MM.1S (cell line): ENCODE results near the gene FOSL1.

Experiments used
- DNase-seq: peaks from one replicate; pipeline ENCODE4 v3.0.0-alpha.2; 2015
- H2AFZ ChIP-seq: fragments of 300-600 bp; sonication (generic); 2 replicates; pipeline ENCODE4 v1.6.0; 2016; ENCODE audit warnings: antibody characterized with exemption, low read length
- H3F3A ChIP-seq: fragments of 300-600 bp; sonication (generic); 2 replicates; pipeline ENCODE4 v1.6.1; 2016; ENCODE audit warnings: mild to moderate bottlenecking, antibody characterized with exemption, low read length, moderate library complexity, mixed read lengths; ENCODE audit not compliant: insufficient read depth
- H3K27ac ChIP-seq: fragments of 300-600 bp; sonication (generic); 2 replicates; pipeline ENCODE4 v1.5.1; 2016; ENCODE audit warnings: mild to moderate bottlenecking, low read length
- H3K27me3 ChIP-seq: fragments of 300-600 bp; sonication (generic); replicated peaks from 2 replicates; pipeline ENCODE4 v1.6.0; 2016; ENCODE audit warnings: low read length; ENCODE audit not compliant: insufficient read depth
- H3K36me3 ChIP-seq: fragments of 300-600 bp; sonication (generic); replicated peaks from 2 replicates; pipeline ENCODE4 v1.6.1; 2016; ENCODE audit warnings: mild to moderate bottlenecking, low read length, mixed read lengths; ENCODE audit not compliant: insufficient read depth
- H3K4me1 ChIP-seq: fragments of 300-600 bp; sonication (generic); 2 replicates; pipeline ENCODE4 v1.6.1; 2016; ENCODE audit warnings: low read length, mixed read lengths
- H3K4me2 ChIP-seq: fragments of 300-600 bp; sonication (generic); 2 replicates; pipeline ENCODE4 v1.6.0; 2016; ENCODE audit warnings: low read depth, low read length
- H3K4me3 ChIP-seq: fragments of 300-600 bp; sonication (generic); 2 replicates; pipeline ENCODE4 v1.5.1; 2016; ENCODE audit warnings: low read length, mixed read lengths
- H3K79me2 ChIP-seq: fragments of 300-600 bp; sonication (generic); 2 replicates; pipeline ENCODE4 v1.6.1; 2016; ENCODE audit warnings: mixed run types, low read length, mixed read lengths
- H3K9ac ChIP-seq: fragments of 300-600 bp; sonication (generic); 2 replicates; pipeline ENCODE4 v1.6.1; 2016; ENCODE audit warnings: low read length, mixed read lengths
- H3K9me2 ChIP-seq: fragments of 300-600 bp; sonication (generic); replicated peaks from 2 replicates; pipeline ENCODE4 v1.6.1; 2016; ENCODE audit warnings: mild to moderate bottlenecking, low read length, mixed read lengths; ENCODE audit not compliant: insufficient read depth
- H3K9me3 ChIP-seq: fragments of 300-600 bp; sonication (generic); replicated peaks from 2 replicates; pipeline ENCODE4 v1.6.1; 2016; ENCODE audit warnings: mild to moderate bottlenecking, low read length, mixed read lengths; ENCODE audit not compliant: insufficient read depth
- H4K20me1 ChIP-seq: fragments of 300-600 bp; sonication (generic); 2 replicates; pipeline ENCODE4 v1.6.1; 2016; ENCODE audit warnings: mild to moderate bottlenecking, low read length, moderate library complexity, mixed read lengths; ENCODE audit not compliant: insufficient read depth
- CTCF ChIP-seq: fragments of 300-600 bp; sonication (generic); IDR thresholded peaks from 2 replicates; pipeline ENCODE4 v1.5.1; 2016; ENCODE audit warnings: antibody characterized with exemption, low read length, mixed read lengths
- EZH2 ChIP-seq: fragments of 300-600 bp; sonication (generic); optimal IDR thresholded peaks from 2 replicates; pipeline ENCODE3; 2017; ENCODE audit warnings: low read depth, mild to moderate bottlenecking, antibody characterized with exemption, low read length, mixed read lengths
- EZH2phosphoT487 ChIP-seq: fragments of 300-600 bp; sonication (generic); IDR thresholded peaks from 2 replicates; pipeline ENCODE4 v1.6.1; 2018; ENCODE audit warnings: antibody characterized with exemption, low read length

FOSL1 gene

GRCh38 chr11:65900125-65900898 is at the start of gene FOSL1:
Gene FOSL1, minus strand, starts transcription at chr11:65900388. Its CDS starts 49 bp downstream, at chr11:65900339.
- H3K36me3 ChIP-seq, result no peaks in the 10 kb centered on the region
- H3K4me3 ChIP-seq, result peak within 1 kb of the TSS; percentile 59
- peak; percentile 90 for DNase-seq
- H3K27ac ChIP-seq, result no peak within 1 kb of the TSS
- no peaks in the 10 kb centered on the region for H4K20me1 ChIP-seq
- H3K9me3 ChIP-seq, result no peaks in the 10 kb centered on the region
- peak within 1 kb of the TSS; percentile 26 for H2AFZ ChIP-seq
- H3K4me1 ChIP-seq, result peaks cover 26% of the 10 kb centered on the region
- H3K27me3 ChIP-seq, result peaks cover 11% of the 10 kb centered on the region
- no peaks in the 10 kb centered on the region for H3K9me2 ChIP-seq
- H3K4me2 ChIP-seq, result peak within 1 kb of the TSS; percentile 76
- H3K9ac ChIP-seq, result peak within 1 kb of the TSS; percentile 58; the same call in 1 of the 2 replicates
- H3F3A ChIP-seq, result peaks cover 13% of the 10 kb centered on the region; the same call in 1 of the 2 replicates
- H3K79me2 ChIP-seq, result no peaks in the 10 kb centered on the region
- TF ChIP-seq EZH2, result no peak

GRCh38 chr11:65947603-65948125 is 47.5 kb upstream of the FOSL1 start:
- Histone ChIP-seq H3K9ac (no peak overlapping the region), H3K9me2 (no peaks in the 10 kb centered on the region), H3F3A (no peaks in the 10 kb centered on the region), H3K36me3 (no peaks in the 10 kb centered on the region), H3K79me2 (no peaks in the 10 kb centered on the region), H2AFZ (no peak overlapping the region), H3K4me2 (no peak overlapping the region), H3K27me3 (no peaks in the 10 kb centered on the region), H3K4me3 (no peak overlapping the region), H3K9me3 (no peaks in the 10 kb centered on the region), H3K27ac (no peak overlapping the region), H3K4me1 (0 out of 2 replicates have a peak, but pooled peaks cover 4% of the 10 kb centered on the region), H4K20me1 (no peaks in the 10 kb centered on the region)
- DNase-seq, result no peak
- no peak for TF ChIP-seq EZH2
- TF ChIP-seq EZH2phosphoT487, result no peak
- no peak for TF ChIP-seq CTCF

DNA sequence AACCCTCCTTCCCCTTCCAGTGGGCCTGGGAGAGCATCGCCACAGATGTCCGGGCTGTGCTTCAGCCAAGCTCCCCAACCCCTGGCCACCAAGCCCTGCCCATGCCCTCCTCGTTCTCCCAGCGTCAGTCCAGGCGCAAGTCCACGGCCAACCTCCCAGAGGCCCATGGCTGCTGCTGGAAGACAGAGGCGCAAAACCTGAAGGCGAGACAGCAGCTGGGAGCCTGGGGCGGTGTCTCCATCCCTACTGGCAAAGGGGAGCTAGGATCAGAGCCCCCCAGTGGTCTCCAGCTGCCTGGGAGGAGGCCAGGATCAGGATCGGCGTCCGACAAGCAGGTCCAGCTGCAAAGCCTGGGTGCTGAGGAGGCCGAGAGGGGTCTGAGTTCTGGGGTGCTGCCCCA is 46.9 kb upstream of the FOSL1 start:
- Histone ChIP-seq H3K27ac (no peak overlapping the region), H3K4me3 (no peak overlapping the region), H3K36me3 (no peaks in the 10 kb centered on the region), H3K9me2 (no peaks in the 10 kb centered on the region), H3K79me2 (no peaks in the 10 kb centered on the region), H3K27me3 (no peaks in the 10 kb centered on the region), H3K4me2 (no peak overlapping the region), H4K20me1 (no peaks in the 10 kb centered on the region), H3F3A (no peaks in the 10 kb centered on the region), H3K9me3 (no peaks in the 10 kb centered on the region), H3K4me1 (0 out of 2 replicates have a peak, but pooled peaks cover 4% of the 10 kb centered on the region), H3K9ac (no peak overlapping the region), H2AFZ (no peak overlapping the region)
- DNase-seq, result no peak
- TF ChIP-seq EZH2, result no peak
- TF ChIP-seq EZH2phosphoT487, result no peak
- no peak for TF ChIP-seq CTCF

DNA sequence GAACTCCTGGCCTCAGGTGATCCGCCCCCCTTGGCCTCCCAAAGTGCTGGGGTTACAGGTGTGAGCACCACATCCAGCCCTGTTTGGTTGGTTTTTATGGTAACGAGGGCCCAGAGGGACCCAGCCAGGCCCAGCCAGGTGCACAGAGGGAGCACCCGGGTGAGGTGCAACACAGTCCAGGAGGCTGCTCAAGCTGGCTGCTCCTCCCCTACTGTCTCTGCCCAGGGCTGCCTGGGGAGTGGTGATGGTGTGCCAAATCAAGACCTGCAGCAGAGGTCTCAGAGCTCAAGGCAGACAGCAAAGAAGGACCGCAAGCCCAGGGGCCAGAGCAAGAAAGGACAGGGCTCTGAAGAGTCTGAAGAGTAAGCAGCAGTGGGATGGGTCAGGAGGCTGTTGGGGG is 46.5 kb upstream of the FOSL1 start:
- no peak for DNase-seq
- H3K9me3 ChIP-seq, result no peaks in the 10 kb centered on the region
- no peak overlapping the region for H2AFZ ChIP-seq
- H3K27me3 ChIP-seq, result no peaks in the 10 kb centered on the region
- H3K4me1 ChIP-seq, result 0 out of 2 replicates have a peak, but pooled peaks cover 4% of the 10 kb centered on the region
- H3K36me3 ChIP-seq, result no peaks in the 10 kb centered on the region
- H3F3A ChIP-seq, result no peaks in the 10 kb centered on the region
- H4K20me1 ChIP-seq, result no peaks in the 10 kb centered on the region
- H3K27ac ChIP-seq, result no peak overlapping the region
- TF ChIP-seq EZH2 (no peak), EZH2phosphoT487 (no peak), CTCF (no peak)
- H3K4me2 ChIP-seq, result no peak overlapping the region
- no peaks in the 10 kb centered on the region for H3K79me2 ChIP-seq
- H3K9me2 ChIP-seq, result no peaks in the 10 kb centered on the region
- H3K4me3 ChIP-seq, result no peak overlapping the region
- no peak overlapping the region for H3K9ac ChIP-seq
